IMR-90 (cell line): ENCODE data around the gene COL20A1. TPM values are rescaled to one million over a fixed set of nuclear protein-coding genes. Genes with fewer than 3 reads are reported as not detected.

Experiments
- ATAC-seq: fragments of 200-7000 bp; cut with Tn5 transposase; 2 replicates; pipeline ENCODE4 v1.9.1; 2020; ENCODE audit warnings: low read depth, mild to moderate bottlenecking, moderate library complexity
- BruUV-seq: library from RNA; stranded (reverse); fragments of 400-500 nt; replicated peaks from 2 replicates; lab custom pipeline; 2021; lab: Mats Ljungman, UMichigan
- CTCF ChIA-PET: fragments of 300-600 bp; formaldehyde crosslinking; extraction: SDS; loops from one replicate; lab custom pipeline; 2021; ENCODE audit warnings: antibody characterized with exemption; lab: Yijun Ruan, JAX
- POLR2A ChIA-PET: fragments of 300-600 bp; sonication (Branson Sonifier 250); formaldehyde crosslinking; loops from one replicate; lab custom pipeline; 2022; ENCODE audit warnings: antibody characterized with exemption; ENCODE audit not compliant: unreplicated experiment; lab: Charles Lee
- DNase-seq: peaks from one replicate; pipeline ENCODE4 v3.0.0; 2013
- H2AFZ ChIP-seq: replicated peaks from 2 replicates; pipeline ENCODE3; 2013; ENCODE audit warnings: low read length, mild to moderate bottlenecking; ENCODE audit not compliant: poor library complexity
- H2AK5ac ChIP-seq: 2 replicates; pipeline ENCODE4 v1.6.1; 2013; ENCODE audit warnings: low read depth, low read length, inconsistent platforms
- H2AK9ac ChIP-seq: replicated peaks from 2 replicates; pipeline ENCODE3; 2013; ENCODE audit warnings: mild to moderate bottlenecking, low read depth, low read length, moderate library complexity; ENCODE audit not compliant: poor library complexity
- H2BK120ac ChIP-seq: 2 replicates; pipeline ENCODE4 v1.6.1; 2013; ENCODE audit warnings: low read depth, low read length, inconsistent platforms
- H2BK15ac ChIP-seq: 3 replicates; pipeline ENCODE4 v1.6.1; 2013; ENCODE audit warnings: low read depth, low read length, inconsistent platforms
- H2BK20ac ChIP-seq: 2 replicates; pipeline ENCODE4 v1.6.1; 2013; ENCODE audit warnings: low read depth, mild to moderate bottlenecking, inconsistent platforms, low read length, moderate library complexity
- H2BK5ac ChIP-seq: 2 replicates; pipeline ENCODE4 v1.6.1; 2013; ENCODE audit warnings: mild to moderate bottlenecking, low read depth, low read length, inconsistent platforms; ENCODE audit not compliant: poor library complexity, severe bottlenecking
- H3K14ac ChIP-seq: replicated peaks from 2 replicates; pipeline ENCODE4 v1.6.1; 2013; ENCODE audit warnings: low read depth, low read length, inconsistent platforms
- H3K18ac ChIP-seq: 2 replicates; pipeline ENCODE4 v1.6.1; 2013; ENCODE audit warnings: low read depth, low read length, control low read depth
- H3K23ac ChIP-seq: 2 replicates; pipeline ENCODE4 v1.6.1; 2013; ENCODE audit warnings: low read depth, low read length, inconsistent platforms
- H3K27ac ChIP-seq: 2 replicates; pipeline ENCODE4 v1.5.1; 2013; ENCODE audit warnings: mild to moderate bottlenecking, control low read depth, low read length; ENCODE audit not compliant: insufficient read depth
- H3K27me3 ChIP-seq: 2 replicates; pipeline ENCODE4 v1.6.1; 2013; ENCODE audit warnings: low read length; ENCODE audit not compliant: control insufficient read depth, insufficient read depth
- H3K36me3 ChIP-seq: 2 replicates; pipeline ENCODE4 v1.6.1; 2013; ENCODE audit warnings: low read length, mixed read lengths; ENCODE audit not compliant: control insufficient read depth, insufficient read depth
- H3K4ac ChIP-seq: 2 replicates; pipeline ENCODE4 v1.6.1; 2013; ENCODE audit warnings: low read depth, low read length, inconsistent platforms
- H3K4me1 ChIP-seq: 2 replicates; pipeline ENCODE4 v1.6.1; 2013; ENCODE audit warnings: low read length, mixed read lengths; ENCODE audit not compliant: control insufficient read depth, insufficient read depth
- H3K4me2 ChIP-seq: 2 replicates; pipeline ENCODE4 v1.6.1; 2013; ENCODE audit warnings: low read depth, mild to moderate bottlenecking, control low read depth, low read length, moderate library complexity
- H3K4me3 ChIP-seq: 2 replicates; pipeline ENCODE4 v1.5.1; 2013; ENCODE audit warnings: low read depth, mild to moderate bottlenecking, control low read depth, low read length, moderate library complexity; ENCODE audit not compliant: insufficient read depth
- H3K56ac ChIP-seq: 2 replicates; pipeline ENCODE4 v1.6.1; 2013; ENCODE audit warnings: low read length, inconsistent platforms; ENCODE audit not compliant: insufficient read depth; ENCODE audit errors: extremely low read depth
- H3K79me1 ChIP-seq, 2 experiments: 2 replicates each; pipeline ENCODE4 v1.6.1; 2013; ENCODE audit warnings: low read length in 2 of 2, inconsistent platforms in 1 of 2, low read depth in 1 of 2
- H3K9ac ChIP-seq: 2 replicates; pipeline ENCODE4 v1.6.1; 2013; ENCODE audit warnings: low read depth, low read length, control low read depth
- H3K9me1 ChIP-seq: 2 replicates; pipeline ENCODE4 v1.6.1; 2013; ENCODE audit warnings: low read length, inconsistent platforms; ENCODE audit not compliant: insufficient read depth
- H3K9me3 ChIP-seq: 2 replicates; pipeline ENCODE4 v1.6.1; 2013; ENCODE audit warnings: low read length; ENCODE audit not compliant: control insufficient read depth, insufficient read depth
- H4K20me1 ChIP-seq: 2 replicates; pipeline ENCODE4 v1.6.1; 2013; ENCODE audit warnings: low read length, inconsistent platforms; ENCODE audit not compliant: insufficient read depth
- H4K5ac ChIP-seq: 2 replicates; pipeline ENCODE4 v1.6.1; 2013; ENCODE audit warnings: mild to moderate bottlenecking, low read depth, low read length, control low read depth
- H4K8ac ChIP-seq, 2 experiments: 2 replicates each; pipeline ENCODE4 v1.6.1; 2013; ENCODE audit warnings: low read depth in 2 of 2, low read length in 2 of 2, control low read depth in 1 of 2, inconsistent platforms in 1 of 2
- H4K91ac ChIP-seq: 2 replicates; pipeline ENCODE4 v1.6.1; 2013; ENCODE audit warnings: low read depth, low read length, inconsistent platforms; ENCODE audit not compliant: insufficient read depth
- BHLHE40 ChIP-seq: fragments of 150-350 bp; IDR thresholded peaks from 2 replicates; pipeline ENCODE4 v1.6.1; 2016; ENCODE audit warnings: mild to moderate bottlenecking, low read depth, low read length
- CEBPB ChIP-seq: IDR thresholded peaks from 2 replicates; pipeline ENCODE4 v1.6.1; 2012; ENCODE audit warnings: low read depth, low read length, improper control_type of control experiment
- FOS ChIP-seq: fragments of 150-350 bp; IDR thresholded peaks from 2 replicates; pipeline ENCODE4 v1.6.1; 2016; ENCODE audit warnings: low read depth, low read length
- MAFK ChIP-seq: IDR thresholded peaks from 2 replicates; pipeline ENCODE4 v1.6.1; 2012; ENCODE audit warnings: low read depth, low read length, improper control_type of control experiment
- MAZ ChIP-seq: IDR thresholded peaks from 2 replicates; pipeline ENCODE4 v1.6.1; 2012; ENCODE audit warnings: low read depth, mild to moderate bottlenecking, low read length, improper control_type of control experiment, moderate library complexity, borderline replicate concordance
- NFE2L2 ChIP-seq: fragments of 150-350 bp; IDR thresholded peaks from 2 replicates; pipeline ENCODE4 v1.6.1; 2016; ENCODE audit warnings: low read depth, mild to moderate bottlenecking, low read length
- RAD21 ChIP-seq: IDR thresholded peaks from 2 replicates; pipeline ENCODE4 v1.6.1; 2012; ENCODE audit warnings: low read length, improper control_type of control experiment
- RCOR1 ChIP-seq: IDR thresholded peaks from 2 replicates; pipeline ENCODE4 v1.6.1; 2012; ENCODE audit warnings: mild to moderate bottlenecking, low read length, improper control_type of control experiment; ENCODE audit not compliant: insufficient replicate concordance
- SMC3 ChIP-seq: fragments of 150-350 bp; IDR thresholded peaks from 2 replicates; pipeline ENCODE4 v1.6.1; 2016; ENCODE audit warnings: low read depth, mild to moderate bottlenecking, antibody characterized with exemption, low read length, moderate library complexity
- WGBS, 2 experiments: methylation state at CpG; one replicate each; pipeline versions ENCODE4 v1.1.5 to v1.1.7; 2013; ENCODE audit warnings: missing lambda C conversion rate in 2 of 2; ENCODE audit not compliant: insufficient read length in 1 of 2; ENCODE audit errors: extremely low coverage in 2 of 2; 5-methylcytosine and 5-hydroxymethylcytosine counted together
- dilution Hi-C: fragments of 300-500 bp; cut with HindIII; formaldehyde crosslinking; loops from one replicate; pipeline ENCODE4 v1.14.3; 2018; ENCODE audit warnings: low sequenced_read_pairs; ENCODE audit not compliant: unreplicated experiment
- in situ Hi-C: fragments of 300-500 bp; cut with MboI; formaldehyde crosslinking; loops from 3 replicates; pipeline ENCODE4 v1.14.3; 2019; ENCODE audit warnings: low sequenced_read_pairs, inconsistent platforms, mixed read lengths
- intact Hi-C: fragments of 100-400 bp; cut with micrococcal nuclease; formaldehyde crosslinking; loops from 2 replicates; pipeline ENCODE4 v1.10.0; 2022
- polyA plus RNA-seq, 3 experiments: library from polyadenylated mRNA; depleted of rRNA; stranded (reverse); fragments of >200 nt; gene quantifications; 2 replicates each; pipeline ENCODE4 v1.2.3, GENCODE V29; 2012; ENCODE audit warnings: low replicate concordance in 1 of 3
- total RNA-seq: library from RNA; depleted of rRNA; stranded (reverse); fragments of >200 nt; gene quantifications from 2 replicates; pipeline ENCODE4 v1.2.3, GENCODE V29; 2012
- TF ChIP-seq, protein P1 (sequence below): fragments of 150-350 bp; IDR thresholded peaks from 2 replicates; pipeline ENCODE4 v1.6.1; 2016; ENCODE audit warnings: low read depth, mild to moderate bottlenecking, low read length, moderate library complexity, borderline replicate concordance
- TF ChIP-seq, protein P2 (sequence below): conservative IDR thresholded peaks from 2 replicates; pipeline ENCODE4 v1.5.1; 2012; ENCODE audit warnings: mild to moderate bottlenecking, low read depth, low read length, improper control_type of control experiment
- TF ChIP-seq, protein P3 (sequence below): fragments of 150-350 bp; IDR thresholded peaks from 2 replicates; pipeline ENCODE4 v1.6.1; 2017; ENCODE audit warnings: mild to moderate bottlenecking, antibody characterized with exemption, low read length, low read depth

COL20A1 gene
- total and polyA plus RNA-seq, 2 of the 4 experiments (the other 2 are of a cell fraction): not detected

DNA sequence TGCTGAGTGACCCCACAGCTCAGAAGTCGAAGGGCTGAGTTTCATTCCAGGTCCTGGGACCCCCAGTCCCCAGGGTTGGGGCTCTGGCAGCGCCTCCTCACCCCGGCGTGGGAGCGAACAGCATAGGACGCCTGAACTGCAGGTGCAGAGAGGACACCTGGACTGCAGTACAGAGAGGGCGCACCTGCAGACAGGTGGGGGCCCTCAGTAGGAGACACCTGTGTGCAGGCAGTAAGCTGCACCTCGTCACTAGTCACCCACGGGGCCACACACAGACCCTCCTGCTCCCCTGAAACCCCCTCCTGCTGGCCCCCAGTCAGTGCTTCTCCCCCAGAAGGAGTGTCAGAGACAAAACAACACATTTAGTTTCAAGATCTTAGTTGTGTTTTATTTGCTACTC is 30.1 kb upstream of the COL20A1 start:
- no peak overlapping the region for H2BK20ac ChIP-seq
- WGBS, 2 experiments: 83% methylated on average over 4 of the region's 9 CpGs; no CpG with 5 or more reads in 1 of the 2 experiments
- no peaks in the 10 kb centered on the region for H3K9me1 ChIP-seq
- no peak overlapping the region for H3K56ac ChIP-seq
- H3K9ac ChIP-seq: no peak overlapping the region
- no peaks in the 10 kb centered on the region; the same call in 1 of the 2 replicates for H4K20me1 ChIP-seq
- no peak overlapping the region for H3K23ac ChIP-seq
- BruUV-seq: no TSS peak
- no peak overlapping the region for H4K91ac ChIP-seq
- H2BK120ac ChIP-seq: no peak overlapping the region
- dilution Hi-C loops (no loop called here), in situ Hi-C loops (no loop called here), intact Hi-C loops (no loop called here)
- H3K4ac ChIP-seq: no peak overlapping the region
- no peak overlapping the region for H4K5ac ChIP-seq
- no peak overlapping the region for H2BK5ac ChIP-seq
- no peak overlapping the region for H3K14ac ChIP-seq
- DNase-seq: no peak
- no peak overlapping the region for H2AFZ ChIP-seq
- no peak overlapping the region for H3K27ac ChIP-seq
- H3K4me2 ChIP-seq: no peak overlapping the region
- CTCF ChIA-PET: no interaction called here
- H3K18ac ChIP-seq: no peak overlapping the region
- no peak for ATAC-seq
- POLR2A ChIA-PET: no interaction called here
- H3K79me1 ChIP-seq: no peaks in the 10 kb centered on the region
- no peak overlapping the region for H2AK5ac ChIP-seq
- peaks cover 2% of the 10 kb centered on the region; the same call in 1 of the 2 replicates for H3K9me3 ChIP-seq
- no peak overlapping the region for H4K8ac ChIP-seq
- H2BK15ac ChIP-seq: no peak overlapping the region
- no peaks in the 10 kb centered on the region for H3K36me3 ChIP-seq
- H3K27me3 ChIP-seq: peaks cover 75% of the 10 kb centered on the region
- no peak overlapping the region for H2AK9ac ChIP-seq
- no peaks in the 10 kb centered on the region; the same call in 1 of the 2 replicates for H3K4me1 ChIP-seq
- TF ChIP-seq, protein P1, sequence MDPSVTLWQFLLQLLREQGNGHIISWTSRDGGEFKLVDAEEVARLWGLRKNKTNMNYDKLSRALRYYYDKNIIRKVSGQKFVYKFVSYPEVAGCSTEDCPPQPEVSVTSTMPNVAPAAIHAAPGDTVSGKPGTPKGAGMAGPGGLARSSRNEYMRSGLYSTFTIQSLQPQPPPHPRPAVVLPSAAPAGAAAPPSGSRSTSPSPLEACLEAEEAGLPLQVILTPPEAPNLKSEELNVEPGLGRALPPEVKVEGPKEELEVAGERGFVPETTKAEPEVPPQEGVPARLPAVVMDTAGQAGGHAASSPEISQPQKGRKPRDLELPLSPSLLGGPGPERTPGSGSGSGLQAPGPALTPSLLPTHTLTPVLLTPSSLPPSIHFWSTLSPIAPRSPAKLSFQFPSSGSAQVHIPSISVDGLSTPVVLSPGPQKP: no peak
- TF ChIP-seq FOS: no peak
- TF ChIP-seq BHLHE40: no peak
- no peak for TF ChIP-seq MAFK
- no peak for TF ChIP-seq SMC3
- TF ChIP-seq NFE2L2: no peak
- TF ChIP-seq, protein P2, sequence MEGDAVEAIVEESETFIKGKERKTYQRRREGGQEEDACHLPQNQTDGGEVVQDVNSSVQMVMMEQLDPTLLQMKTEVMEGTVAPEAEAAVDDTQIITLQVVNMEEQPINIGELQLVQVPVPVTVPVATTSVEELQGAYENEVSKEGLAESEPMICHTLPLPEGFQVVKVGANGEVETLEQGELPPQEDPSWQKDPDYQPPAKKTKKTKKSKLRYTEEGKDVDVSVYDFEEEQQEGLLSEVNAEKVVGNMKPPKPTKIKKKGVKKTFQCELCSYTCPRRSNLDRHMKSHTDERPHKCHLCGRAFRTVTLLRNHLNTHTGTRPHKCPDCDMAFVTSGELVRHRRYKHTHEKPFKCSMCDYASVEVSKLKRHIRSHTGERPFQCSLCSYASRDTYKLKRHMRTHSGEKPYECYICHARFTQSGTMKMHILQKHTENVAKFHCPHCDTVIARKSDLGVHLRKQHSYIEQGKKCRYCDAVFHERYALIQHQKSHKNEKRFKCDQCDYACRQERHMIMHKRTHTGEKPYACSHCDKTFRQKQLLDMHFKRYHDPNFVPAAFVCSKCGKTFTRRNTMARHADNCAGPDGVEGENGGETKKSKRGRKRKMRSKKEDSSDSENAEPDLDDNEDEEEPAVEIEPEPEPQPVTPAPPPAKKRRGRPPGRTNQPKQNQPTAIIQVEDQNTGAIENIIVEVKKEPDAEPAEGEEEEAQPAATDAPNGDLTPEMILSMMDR: no peak
- no peak for TF ChIP-seq CEBPB
- no peak for TF ChIP-seq RAD21
- TF ChIP-seq RCOR1: no peak
- TF ChIP-seq, protein P3, sequence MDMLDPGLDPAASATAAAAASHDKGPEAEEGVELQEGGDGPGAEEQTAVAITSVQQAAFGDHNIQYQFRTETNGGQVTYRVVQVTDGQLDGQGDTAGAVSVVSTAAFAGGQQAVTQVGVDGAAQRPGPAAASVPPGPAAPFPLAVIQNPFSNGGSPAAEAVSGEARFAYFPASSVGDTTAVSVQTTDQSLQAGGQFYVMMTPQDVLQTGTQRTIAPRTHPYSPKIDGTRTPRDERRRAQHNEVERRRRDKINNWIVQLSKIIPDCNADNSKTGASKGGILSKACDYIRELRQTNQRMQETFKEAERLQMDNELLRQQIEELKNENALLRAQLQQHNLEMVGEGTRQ: no peak
- TF ChIP-seq MAZ: no peak
- no peak overlapping the region for H3K4me3 ChIP-seq
